ENCODE measurements around the gene MPZL3.

MPZL3 gene

DNA sequence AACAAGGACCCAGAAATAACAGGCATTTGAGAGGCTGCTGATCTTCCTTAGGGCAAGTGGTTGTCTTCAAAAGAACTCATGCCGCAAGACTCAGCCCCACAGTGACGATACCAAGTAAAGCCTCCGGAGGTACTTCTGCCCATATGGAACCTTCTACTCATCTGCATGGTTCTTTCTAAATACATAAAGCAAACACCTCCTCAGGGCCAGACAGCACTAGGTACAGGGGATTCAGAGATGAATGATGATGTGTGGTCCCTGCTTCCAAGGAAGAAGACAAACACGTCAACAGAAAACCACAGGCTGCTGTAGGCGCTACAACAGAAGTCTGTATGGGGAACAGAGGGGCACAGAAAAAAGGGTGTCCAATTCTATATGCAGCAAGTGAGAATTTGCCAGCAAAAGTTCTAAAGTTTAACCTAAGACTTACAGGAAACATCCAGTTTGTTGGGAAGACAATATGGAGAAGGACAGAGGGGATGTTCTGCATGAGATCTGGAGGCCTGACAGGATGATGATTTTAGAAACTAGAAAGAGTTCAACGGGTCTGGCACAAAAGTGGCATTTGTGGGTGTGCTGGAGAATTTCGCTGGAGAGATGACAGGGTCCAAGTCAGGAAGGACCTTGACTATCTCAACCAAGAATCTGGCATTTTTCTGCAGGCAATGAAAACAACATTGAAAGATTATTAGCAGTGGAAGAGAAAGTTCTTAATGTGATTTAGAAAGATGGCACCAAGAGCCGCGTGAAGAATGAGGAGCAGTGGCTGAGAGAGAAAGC is 51.1 kb downstream of the MPZL3 start:
- no peak overlapping the region for H2AFZ ChIP-seq (ENCODE audit: low read depth, low read length)
- H3K9ac ChIP-seq (ENCODE audit: low read length): no peak overlapping the region
- peaks cover 5% of the 10 kb centered on the region for H3K27me3 ChIP-seq (ENCODE audit: low read depth, low read length)
- TF ChIP-seq, protein P1, sequence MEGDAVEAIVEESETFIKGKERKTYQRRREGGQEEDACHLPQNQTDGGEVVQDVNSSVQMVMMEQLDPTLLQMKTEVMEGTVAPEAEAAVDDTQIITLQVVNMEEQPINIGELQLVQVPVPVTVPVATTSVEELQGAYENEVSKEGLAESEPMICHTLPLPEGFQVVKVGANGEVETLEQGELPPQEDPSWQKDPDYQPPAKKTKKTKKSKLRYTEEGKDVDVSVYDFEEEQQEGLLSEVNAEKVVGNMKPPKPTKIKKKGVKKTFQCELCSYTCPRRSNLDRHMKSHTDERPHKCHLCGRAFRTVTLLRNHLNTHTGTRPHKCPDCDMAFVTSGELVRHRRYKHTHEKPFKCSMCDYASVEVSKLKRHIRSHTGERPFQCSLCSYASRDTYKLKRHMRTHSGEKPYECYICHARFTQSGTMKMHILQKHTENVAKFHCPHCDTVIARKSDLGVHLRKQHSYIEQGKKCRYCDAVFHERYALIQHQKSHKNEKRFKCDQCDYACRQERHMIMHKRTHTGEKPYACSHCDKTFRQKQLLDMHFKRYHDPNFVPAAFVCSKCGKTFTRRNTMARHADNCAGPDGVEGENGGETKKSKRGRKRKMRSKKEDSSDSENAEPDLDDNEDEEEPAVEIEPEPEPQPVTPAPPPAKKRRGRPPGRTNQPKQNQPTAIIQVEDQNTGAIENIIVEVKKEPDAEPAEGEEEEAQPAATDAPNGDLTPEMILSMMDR (IDR thresholded peaks at IDR 0.05; ENCODE audit: low read depth, low read length): no peak
- TF ChIP-seq EZH2phosphoT487 (IDR thresholded peaks at IDR 0.05; ENCODE audit: low read depth): no peak
- no peaks in the 10 kb centered on the region for H4K20me1 ChIP-seq (ENCODE audit: insufficient read depth, low read length)
- H3K27ac ChIP-seq (ENCODE audit: low read length): no peak overlapping the region
- H3K4me3 ChIP-seq (ENCODE audit: low read length): no peak overlapping the region
- no peaks in the 10 kb centered on the region for H3K36me3 ChIP-seq (replicated peaks; ENCODE audit: low read depth, low read length)
- no peak overlapping the region for H3K4me2 ChIP-seq (ENCODE audit: low read length)
- H3K4me1 ChIP-seq (ENCODE audit: low read length): peaks cover 6% of the 10 kb centered on the region
- no peaks in the 10 kb centered on the region for H3K79me2 ChIP-seq (ENCODE audit: low read length)
- no peaks in the 10 kb centered on the region for H3K9me3 ChIP-seq (ENCODE audit: insufficient read depth, low read length)

DNA sequence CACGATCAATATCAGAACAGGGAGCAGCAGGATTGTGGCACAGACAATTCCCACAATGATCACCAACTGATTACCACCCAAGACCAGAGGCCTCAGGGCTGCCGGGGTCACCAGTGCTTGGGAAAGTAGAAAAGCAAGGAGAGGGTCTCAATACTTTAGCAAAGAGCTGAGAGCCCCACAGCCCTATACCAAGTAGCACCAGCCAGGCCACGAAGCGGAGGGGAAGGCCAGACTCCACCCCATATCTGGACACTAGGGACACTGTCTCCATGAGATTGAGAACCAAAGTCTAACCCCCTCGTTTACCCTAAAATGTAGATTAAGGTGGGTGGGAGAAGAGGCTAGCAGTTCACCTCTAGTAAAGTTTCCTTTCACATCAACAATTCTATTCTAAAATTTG is 51.7 kb downstream of the MPZL3 start:
- TF ChIP-seq, protein P1 (IDR thresholded peaks at IDR 0.05; ENCODE audit: low read depth, low read length): no peak
- no peak for TF ChIP-seq EZH2phosphoT487 (IDR thresholded peaks at IDR 0.05; ENCODE audit: low read depth)
- Histone ChIP-seq H3K4me2 (ENCODE audit: low read length) (no peak overlapping the region), H3K27ac (ENCODE audit: low read length) (no peak overlapping the region), H3K9ac (ENCODE audit: low read length) (no peak overlapping the region), H2AFZ (ENCODE audit: low read depth, low read length) (no peak overlapping the region), H3K27me3 (ENCODE audit: low read depth, low read length) (peaks cover 5% of the 10 kb centered on the region), H3K9me3 (ENCODE audit: insufficient read depth, low read length) (no peaks in the 10 kb centered on the region), H3K79me2 (ENCODE audit: low read length) (no peaks in the 10 kb centered on the region), H3K4me1 (ENCODE audit: low read length) (0 out of 2 replicates have a peak, but pooled peaks cover 3% of the 10 kb centered on the region), H3K4me3 (ENCODE audit: low read length) (no peak overlapping the region), H4K20me1 (ENCODE audit: insufficient read depth, low read length) (no peaks in the 10 kb centered on the region), H3K36me3 (replicated peaks; ENCODE audit: low read depth, low read length) (no peaks in the 10 kb centered on the region)

DNA sequence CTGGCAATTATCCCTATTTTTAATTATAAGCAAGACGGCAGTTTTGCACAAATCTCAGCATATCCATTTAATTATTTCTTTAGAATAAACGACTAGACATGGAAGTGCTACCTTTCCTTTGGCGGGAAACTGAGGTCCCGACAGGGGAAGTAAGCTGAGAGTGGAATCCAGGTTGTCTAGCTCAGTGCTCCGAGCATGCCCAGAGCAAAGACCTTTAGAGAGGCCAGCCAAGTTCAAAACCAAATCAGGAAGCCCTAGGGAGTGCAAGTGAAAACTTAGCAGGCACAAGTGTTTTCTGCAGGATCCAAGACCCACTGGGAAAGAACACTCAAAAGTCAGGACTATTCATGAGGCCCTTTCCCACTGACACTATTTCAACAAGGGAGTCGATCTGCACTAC is 53.0 kb downstream of the MPZL3 start:
- Histone ChIP-seq H3K36me3 (replicated peaks; ENCODE audit: low read depth, low read length) (no peaks in the 10 kb centered on the region), H4K20me1 (ENCODE audit: insufficient read depth, low read length) (no peaks in the 10 kb centered on the region), H3K27me3 (ENCODE audit: low read depth, low read length) (peaks cover 5% of the 10 kb centered on the region), H3K9ac (ENCODE audit: low read length) (no peak overlapping the region), H2AFZ (ENCODE audit: low read depth, low read length) (no peak overlapping the region), H3K27ac (ENCODE audit: low read length) (no peak overlapping the region), H3K4me2 (ENCODE audit: low read length) (no peak overlapping the region), H3K4me3 (ENCODE audit: low read length) (no peak overlapping the region), H3K9me3 (ENCODE audit: insufficient read depth, low read length) (no peaks in the 10 kb centered on the region), H3K4me1 (ENCODE audit: low read length) (0 out of 2 replicates have a peak, but pooled peaks cover 5% of the 10 kb centered on the region), H3K79me2 (ENCODE audit: low read length) (no peaks in the 10 kb centered on the region)
- TF ChIP-seq EZH2phosphoT487 (IDR thresholded peaks at IDR 0.05; ENCODE audit: low read depth): no peak
- TF ChIP-seq, protein P1 (IDR thresholded peaks at IDR 0.05; ENCODE audit: low read depth, low read length): no peak

DNA sequence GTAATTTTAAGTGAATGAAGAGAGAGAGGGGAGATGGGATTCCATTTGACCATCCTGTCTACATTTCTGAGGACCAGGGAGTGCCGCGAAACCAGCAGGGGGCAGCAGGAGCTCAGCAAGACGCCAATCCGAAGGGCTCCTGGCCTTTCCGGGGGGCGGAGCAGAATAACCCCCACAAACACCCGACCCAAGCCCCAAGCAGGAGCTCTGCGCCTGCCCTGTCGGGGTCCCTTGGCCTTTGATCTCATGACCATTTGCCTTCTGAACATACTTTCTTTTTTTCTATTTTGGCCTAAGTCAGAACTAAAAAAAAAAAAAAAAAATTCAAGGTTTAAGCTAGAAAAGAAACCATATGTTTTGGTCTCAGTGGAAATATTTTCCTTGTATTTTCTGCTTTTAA is 53.8 kb downstream of the MPZL3 start:
- Histone ChIP-seq H3K79me2 (ENCODE audit: low read length) (no peaks in the 10 kb centered on the region), H3K4me3 (ENCODE audit: low read length) (peak overlapping the region; percentile 54), H3K4me1 (ENCODE audit: low read length) (0 out of 2 replicates have a peak, but pooled peaks cover 7% of the 10 kb centered on the region), H3K4me2 (ENCODE audit: low read length) (peak overlapping the region; percentile 68), H2AFZ (ENCODE audit: low read depth, low read length) (peak overlapping the region; percentile 61), H3K27me3 (ENCODE audit: low read depth, low read length) (peaks cover 5% of the 10 kb centered on the region), H3K27ac (ENCODE audit: low read length) (no peak overlapping the region), H4K20me1 (ENCODE audit: insufficient read depth, low read length) (no peaks in the 10 kb centered on the region), H3K36me3 (replicated peaks; ENCODE audit: low read depth, low read length) (no peaks in the 10 kb centered on the region), H3K9me3 (ENCODE audit: insufficient read depth, low read length) (no peaks in the 10 kb centered on the region), H3K9ac (ENCODE audit: low read length) (peak overlapping the region; percentile 30; the same call in 1 of the 2 replicates)
- TF ChIP-seq EZH2phosphoT487 (IDR thresholded peaks at IDR 0.05; ENCODE audit: low read depth): no peak
- TF ChIP-seq, protein P1 (IDR thresholded peaks at IDR 0.05; ENCODE audit: low read depth, low read length): peak; percentile 91

Measured in OCI-LY3 (cell line).